Kidney capillary endothelial cell (primary cell): ENCODE measurements around the gene DEPDC7.

Source experiments
- DNase-seq: peaks from one replicate; pipeline ENCODE4 v3.0.0-alpha.2; 2018; ENCODE audit warnings: low spot score

DEPDC7 gene

GRCh38 chr11:33062137-33062536 is 46.5 kb downstream of the DEPDC7 start:
- DNase-seq: no peak

GRCh38 chr11:33063326-33063881 is 47.7 kb downstream of the DEPDC7 start:
- DNase-seq: no peak

GRCh38 chr11:33064033-33064825 is 48.6 kb downstream of the DEPDC7 start:
- no peak for DNase-seq

- DNase-seq: no peak
These were observed 49.2 kb downstream of the DEPDC7 start for GRCh38 chr11:33064866-33065265.

GRCh38 chr11:33065445-33066178 is 49.9 kb downstream of the DEPDC7 start:
- peak; percentile 56 for DNase-seq

- no peak for DNase-seq
These were observed 51.6 kb downstream of the DEPDC7 start for GRCh38 chr11:33067294-33067693.

- DNase-seq: no peak
These were observed 53.1 kb downstream of the DEPDC7 start for GRCh38 chr11:33068611-33069340.

- DNase-seq: no peak
These were observed 56.8 kb downstream of the DEPDC7 start for GRCh38 chr11:33072465-33072864.
